GM23248 (cell line): ENCODE data around the gene LMAN2. TPM values are rescaled to one million over a fixed set of nuclear protein-coding genes. Genes with fewer than 3 reads are reported as not detected.

ENCODE experiments used
- DNase-seq: peaks from one replicate; pipeline ENCODE4 v3.0.0-alpha.2; 2015
- H2AFZ ChIP-seq: fragments of 200-600 bp; sonication (generic); 2 replicates; pipeline ENCODE4 v1.6.1; 2016; ENCODE audit warnings: antibody characterized with exemption
- H3F3A ChIP-seq: fragments of 200-600 bp; sonication (generic); 2 replicates; pipeline ENCODE4 v1.6.1; 2016; ENCODE audit warnings: mild to moderate bottlenecking, antibody characterized with exemption, mixed run types; ENCODE audit not compliant: insufficient read depth
- H3K27ac ChIP-seq: fragments of 200-600 bp; sonication (generic); 2 replicates; pipeline ENCODE4 v1.5.1; 2016; ENCODE audit warnings: mild to moderate bottlenecking
- H3K27me3 ChIP-seq: fragments of 200-600 bp; sonication (generic); replicated peaks from 2 replicates; pipeline ENCODE4 v1.6.1; 2016; ENCODE audit warnings: mild to moderate bottlenecking; ENCODE audit not compliant: insufficient read depth
- H3K36me3 ChIP-seq: fragments of 200-600 bp; sonication (generic); 2 replicates; pipeline ENCODE4 v1.6.1; 2016; ENCODE audit warnings: low read depth, mild to moderate bottlenecking
- H3K4me1 ChIP-seq: fragments of 200-600 bp; sonication (generic); 2 replicates; pipeline ENCODE4 v1.6.1; 2016; ENCODE audit warnings: mild to moderate bottlenecking; ENCODE audit not compliant: insufficient read depth
- H3K4me2 ChIP-seq: fragments of 200-600 bp; sonication (generic); one replicate; pipeline ENCODE4 v1.6.1; 2016; ENCODE audit warnings: mild to moderate bottlenecking; ENCODE audit not compliant: unreplicated experiment
- H3K4me3 ChIP-seq: fragments of 200-600 bp; sonication (generic); 2 replicates; pipeline ENCODE4 v1.5.1; 2016; ENCODE audit warnings: mild to moderate bottlenecking
- H3K79me2 ChIP-seq: fragments of 200-600 bp; sonication (generic); 2 replicates; pipeline ENCODE4 v1.6.1; 2016; ENCODE audit warnings: mild to moderate bottlenecking; ENCODE audit not compliant: insufficient read depth
- H3K9ac ChIP-seq: fragments of 200-600 bp; sonication (generic); 2 replicates; pipeline ENCODE4 v1.6.1; 2016; ENCODE audit warnings: mild to moderate bottlenecking
- H3K9me2 ChIP-seq: fragments of 200-600 bp; sonication (generic); 2 replicates; pipeline ENCODE4 v1.6.1; 2016; ENCODE audit warnings: mixed run types, mild to moderate bottlenecking, moderate library complexity; ENCODE audit not compliant: insufficient read depth
- H3K9me3 ChIP-seq: fragments of 200-600 bp; sonication (generic); one replicate; pipeline ENCODE4 v1.6.1; 2017; ENCODE audit warnings: low read depth
- H4K20me1 ChIP-seq: fragments of 200-600 bp; sonication (generic); 2 replicates; pipeline ENCODE4 v1.6.0; 2016; ENCODE audit not compliant: insufficient read depth
- EZH2 ChIP-seq: fragments of 200-600 bp; sonication (generic); IDR thresholded peaks from 2 replicates; pipeline ENCODE4 v1.6.1; 2018; ENCODE audit warnings: antibody characterized with exemption, mild to moderate bottlenecking; ENCODE audit not compliant: insufficient read depth, poor library complexity, severe bottlenecking
- EZH2phosphoT487 ChIP-seq: fragments of 200-600 bp; sonication (generic); IDR thresholded peaks from 2 replicates; pipeline ENCODE4 v1.6.1; 2018; ENCODE audit warnings: antibody characterized with exemption, moderate library complexity, mild to moderate bottlenecking, low read depth; ENCODE audit not compliant: insufficient read depth
- WGBS, 2 experiments: methylation state at CpG; one replicate each; pipeline ENCODE4 v1.1.6; 2015 to 2017; ENCODE audit warnings: low lambda C conversion rate in 2 of 2, low coverage in 1 of 2; ENCODE audit errors: missing lambda C conversion rate in 2 of 2; 5-methylcytosine and 5-hydroxymethylcytosine counted together
- in situ Hi-C: fragments of 300-500 bp; cut with MboI; formaldehyde crosslinking; loops from 2 replicates; pipeline ENCODE4 v1.15.0; 2020
- polyA plus RNA-seq: library from polyadenylated mRNA; unstranded; fragments of >200 nt; fragmentation: Nextera tagmentation; extraction: Ambion mirVana; gene quantifications from 2 replicates; pipeline ENCODE4 v1.2.1, GENCODE V29; 2016
- total RNA-seq: library from RNA; depleted of rRNA; stranded (reverse); fragments of >200 nt; shearing (Covaris generic); gene quantifications from 2 replicates; pipeline ENCODE4 v1.2.3, GENCODE V29; 2014

The LMAN2 gene
- total and polyA plus RNA-seq, 2 experiments from 2014 or later: 303 to 313 TPM

- Histone ChIP-seq H2AFZ (no peak overlapping the region), H3K27me3 (no peaks in the 10 kb centered on the region), H3F3A (no peaks in the 10 kb centered on the region), H3K9me3 (no peaks in the 10 kb centered on the region), H3K9me2 (no peaks in the 10 kb centered on the region), H3K36me3 (no peaks in the 10 kb centered on the region), H3K4me1 (no peaks in the 10 kb centered on the region), H3K4me3 (no peak overlapping the region), H3K4me2 (no peak overlapping the region), H3K79me2 (peaks cover 5% of the 10 kb centered on the region), H3K9ac (no peak overlapping the region), H3K27ac (no peak overlapping the region), H4K20me1 (no peaks in the 10 kb centered on the region)
- TF ChIP-seq EZH2phosphoT487 (no peak), EZH2 (no peak)
- in situ Hi-C loops: no loop called here
- DNase-seq: no peak
- 3 to 5% methylated on average over 1 of the region's 1 CpG for WGBS, 2 experiments
Observed at GRCh38 chr5:177355868-177356168, 4.3 kb upstream of the LMAN2 start.

DNA sequence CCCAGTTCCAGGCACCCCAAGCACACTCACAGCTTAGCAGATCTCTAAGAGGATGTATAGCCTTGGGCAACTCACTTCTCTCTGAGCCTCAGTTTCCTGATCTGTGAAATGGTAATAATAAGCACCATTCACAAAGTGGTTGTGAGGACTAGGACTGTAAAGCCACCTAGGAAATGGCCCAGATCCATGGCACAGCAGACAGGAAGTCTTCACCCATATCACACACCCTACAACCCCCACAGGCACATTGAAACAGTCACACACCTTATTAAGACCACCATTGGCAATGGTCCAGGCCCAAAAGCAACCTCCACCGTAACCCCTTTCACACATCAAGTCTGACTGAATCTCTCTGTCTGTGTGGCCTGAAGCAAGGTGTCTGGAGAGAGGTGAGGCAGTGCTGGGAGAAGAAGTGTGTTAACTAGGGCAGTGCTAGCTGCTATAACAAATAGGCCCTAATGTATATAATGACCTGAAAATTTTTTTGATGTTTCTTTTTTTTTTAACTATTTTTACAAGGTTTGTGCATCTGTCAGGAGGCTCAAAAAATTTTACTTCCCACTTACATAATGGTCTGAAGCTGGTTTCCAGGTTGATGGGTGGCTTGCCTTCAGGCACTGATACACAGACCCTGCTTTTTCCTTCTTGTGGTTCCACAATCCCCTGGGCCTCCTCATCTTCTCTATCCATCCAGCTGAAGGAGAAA is 3.8 kb upstream of the LMAN2 start:
- Histone ChIP-seq H3K27ac (no peak overlapping the region), H3K9ac (no peak overlapping the region)
- in situ Hi-C loops: no loop called here

DNA sequence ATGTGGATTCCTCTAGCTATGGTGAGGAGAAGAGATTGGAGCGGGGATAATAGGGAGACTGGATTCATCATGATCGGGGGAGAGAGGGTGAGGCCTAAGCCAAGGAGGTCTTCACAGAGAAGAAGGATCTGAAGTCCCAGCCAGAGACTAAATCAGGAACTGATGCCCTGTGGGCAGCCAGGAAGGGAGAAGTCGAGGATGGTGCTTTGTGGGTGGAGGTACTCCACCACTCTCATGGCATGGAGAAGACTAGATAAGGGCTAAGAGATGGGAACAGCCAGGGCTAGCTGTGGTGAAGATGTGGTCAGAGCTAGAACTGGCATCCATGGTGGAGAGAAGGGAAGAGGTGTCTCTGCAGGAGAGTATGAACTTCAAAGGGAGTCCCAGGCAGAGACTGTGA is 3.2 kb upstream of the LMAN2 start:
- Histone ChIP-seq H2AFZ (no peak overlapping the region), H3K9me2 (no peaks in the 10 kb centered on the region), H3K27ac (no peak overlapping the region), H3K36me3 (no peaks in the 10 kb centered on the region), H3K4me2 (no peak overlapping the region), H3K9me3 (no peaks in the 10 kb centered on the region), H3K79me2 (peaks cover 16% of the 10 kb centered on the region), H3F3A (no peaks in the 10 kb centered on the region), H3K27me3 (no peaks in the 10 kb centered on the region), H4K20me1 (no peaks in the 10 kb centered on the region), H3K9ac (no peak overlapping the region), H3K4me3 (no peak overlapping the region), H3K4me1 (peaks cover 10% of the 10 kb centered on the region)
- TF ChIP-seq EZH2 (no peak), EZH2phosphoT487 (no peak)
- WGBS, 2 experiments: 59 to 62% methylated on average over 3 of the region's 3 CpGs
- in situ Hi-C loops: no loop called here
- no peak for DNase-seq

More for the DNA sequence above, 3.8 kb upstream of the LMAN2 start:
- no peaks in the 10 kb centered on the region for H3K36me3 ChIP-seq
- H2AFZ ChIP-seq: no peak overlapping the region
- no peaks in the 10 kb centered on the region for H3F3A ChIP-seq
- H3K4me3 ChIP-seq: no peak overlapping the region
- no peaks in the 10 kb centered on the region for H3K9me3 ChIP-seq
- peaks cover 10% of the 10 kb centered on the region for H3K79me2 ChIP-seq
- H3K4me2 ChIP-seq: no peak overlapping the region
- H4K20me1 ChIP-seq: no peaks in the 10 kb centered on the region
- no peak for DNase-seq
- peaks cover 4% of the 10 kb centered on the region for H3K4me1 ChIP-seq
- no peaks in the 10 kb centered on the region for H3K27me3 ChIP-seq
- H3K9me2 ChIP-seq: no peaks in the 10 kb centered on the region
- TF ChIP-seq EZH2phosphoT487 (no peak), EZH2 (no peak)
- WGBS, 2 experiments: 43 to 55% methylated on average over 1 of the region's 1 CpG

GRCh38 chr5:177354256-177354655 is 2.8 kb upstream of the LMAN2 start:
- Histone ChIP-seq H3F3A (no peaks in the 10 kb centered on the region), H3K9me2 (no peaks in the 10 kb centered on the region), H3K9me3 (no peaks in the 10 kb centered on the region), H3K4me1 (peaks cover 13% of the 10 kb centered on the region), H3K4me3 (no peak overlapping the region), H4K20me1 (no peaks in the 10 kb centered on the region), H2AFZ (no peak overlapping the region), H3K4me2 (no peak overlapping the region), H3K36me3 (no peaks in the 10 kb centered on the region), H3K27ac (no peak overlapping the region), H3K9ac (no peak overlapping the region), H3K27me3 (no peaks in the 10 kb centered on the region), H3K79me2 (peaks cover 20% of the 10 kb centered on the region)
- 94% methylated on average over 3 of the region's 3 CpGs for WGBS, 2 experiments
- TF ChIP-seq EZH2 (no peak), EZH2phosphoT487 (no peak)
- no peak for DNase-seq
- in situ Hi-C loops: no loop called here
